Stimulated activated CD4-positive, alpha-beta T cell treated with anti-CD3 and anti-CD28 coated beads, Interleukin-4, amount 100 ng/mL, for 4 hours (primary cell): Measurements from ENCODE around the gene CT47B1.
"Not testable (repeated sequence)": the region's sequence is repeated elsewhere in the genome, so short reads cannot be mapped to it uniquely, and the experiment has no call there.

Experiments used
- DNase-seq, 2 experiments: peaks; one replicate each; pipeline ENCODE4 v3.0.0-alpha.2; 2020

The CT47B1 gene

GRCh38 chrX:120875766-120876165 lies at the start of gene CT47B1:
Gene CT47B1 (minus strand): TSS chrX:120875866. CDS start chrX:120875670, 196 bp downstream.
- not testable (repeated sequence) for DNase-seq

- DNase-seq: no peak
These were observed 748 bp downstream of the CT47B1 start for GRCh38 chrX:120874678-120875557.

DNA sequence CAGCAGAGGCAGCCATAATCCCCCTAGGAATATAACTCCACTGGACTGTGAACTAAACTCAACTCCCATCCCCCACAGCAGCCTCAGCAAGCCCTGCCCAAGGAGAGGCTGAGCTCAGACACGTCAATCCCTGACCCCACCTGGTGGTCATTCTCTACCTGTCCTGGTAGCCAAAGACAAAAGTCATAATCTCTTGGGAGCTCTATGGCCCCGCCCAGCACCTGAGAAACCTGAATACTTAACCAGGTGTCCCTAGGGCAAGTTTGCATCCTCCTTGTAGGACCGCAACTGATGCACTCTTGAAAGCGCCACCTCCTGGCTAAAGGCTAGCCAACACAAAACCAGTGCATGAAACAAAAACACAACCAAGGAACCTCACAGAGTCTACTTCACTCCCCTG lies 18.4 kb downstream of the CT47B1 start:
- DNase-seq: no peak

GRCh38 chrX:120840827-120841226 lies 34.8 kb downstream of the CT47B1 start:
- DNase-seq: no peak

DNA sequence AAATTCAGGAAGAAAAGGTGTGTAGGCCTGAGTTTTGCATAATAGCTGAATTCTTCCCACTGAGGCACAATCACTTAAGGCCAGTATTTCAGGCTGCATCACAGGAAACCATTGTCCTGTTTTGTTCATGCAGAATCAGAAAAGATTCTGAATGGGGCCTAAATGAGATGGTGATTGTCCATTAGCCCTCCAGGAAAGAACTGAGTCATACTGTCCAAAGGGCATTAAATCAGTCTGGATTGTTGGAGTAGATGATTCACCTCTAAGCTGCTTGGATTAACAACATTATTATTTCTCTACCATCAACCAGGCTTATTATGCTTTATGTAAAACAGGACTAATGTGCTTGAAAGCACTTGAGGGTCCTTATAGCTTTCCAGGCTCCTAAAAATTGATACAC lies 36.2 kb downstream of the CT47B1 start:
- no peak for DNase-seq

DNA sequence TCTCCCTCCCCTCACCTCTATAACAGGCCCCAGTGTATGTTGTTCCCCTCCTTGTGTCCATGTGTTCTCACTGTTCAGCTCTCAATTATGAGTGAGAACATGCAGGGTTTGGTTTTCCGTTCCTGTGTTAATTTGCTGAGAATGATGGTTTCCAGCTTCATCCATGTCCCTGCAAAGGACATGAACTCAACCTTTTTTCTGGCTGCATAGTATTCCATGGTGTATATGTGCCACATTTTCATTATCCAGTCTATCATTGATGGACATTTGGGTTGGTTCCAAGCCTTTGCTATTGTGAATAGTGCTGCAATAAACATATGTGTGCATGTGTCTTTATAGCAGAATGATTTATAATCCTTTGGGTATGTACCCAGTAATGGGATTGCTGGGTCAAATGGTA lies 48.5 kb downstream of the CT47B1 start:
- DNase-seq: not testable (repeated sequence)

DNA sequence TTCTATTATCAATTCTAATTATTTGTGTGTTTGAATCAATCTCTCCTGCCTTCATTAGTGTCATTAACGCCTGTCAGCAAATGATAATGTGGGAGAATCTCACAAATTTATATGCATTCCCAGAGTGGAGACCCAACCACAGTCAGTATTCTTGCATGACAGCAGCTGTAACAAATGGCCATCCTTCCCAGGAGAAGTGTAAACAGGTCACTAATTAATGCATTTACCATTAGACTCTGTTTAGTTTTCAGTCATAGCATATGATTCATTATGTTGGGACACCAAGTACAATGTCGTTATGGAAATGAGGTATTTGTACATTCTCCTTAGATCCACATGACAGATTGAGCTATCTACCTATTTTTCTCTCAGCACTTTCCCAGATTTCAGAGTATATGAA lies 50.5 kb downstream of the CT47B1 start:
- DNase-seq: no peak

DNA sequence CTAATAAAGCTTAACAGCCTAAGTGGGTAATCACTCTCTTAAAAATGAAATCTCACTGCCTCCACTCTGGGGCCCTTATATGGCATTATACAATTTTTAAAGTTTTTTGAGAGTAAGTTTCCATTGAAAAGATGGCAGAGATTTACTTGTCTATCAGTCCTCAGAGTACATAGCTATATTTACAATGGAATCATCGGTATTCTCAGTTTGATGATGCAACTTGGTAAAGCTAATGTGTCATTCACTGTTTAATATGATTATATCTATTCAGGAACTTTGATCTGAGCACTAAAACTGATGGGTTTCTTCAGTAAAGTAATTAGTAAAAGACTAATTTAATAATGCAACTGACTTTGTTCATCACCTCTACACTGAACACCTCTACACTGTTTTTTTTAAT lies 51.6 kb downstream of the CT47B1 start:
- DNase-seq: no peak

DNA sequence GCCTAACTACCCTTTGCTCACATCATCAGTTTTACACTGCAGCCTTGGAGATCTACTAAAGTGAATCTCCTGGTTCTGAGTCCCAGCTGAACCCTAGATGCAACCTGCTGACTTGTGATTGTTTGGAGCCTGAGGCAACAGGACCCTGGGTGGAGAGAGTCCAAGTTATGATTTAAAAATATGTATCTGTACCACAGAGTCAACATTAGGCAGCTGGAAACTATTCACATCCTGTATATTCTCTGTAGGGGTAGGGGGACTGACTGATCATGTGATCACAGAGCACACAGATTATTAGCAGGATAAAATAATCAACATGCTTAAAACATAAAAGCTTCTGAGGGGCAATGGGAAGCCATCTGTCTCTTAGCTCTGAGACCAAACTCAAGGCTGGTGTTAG lies 52.1 kb downstream of the CT47B1 start:
- no peak for DNase-seq
